Measurements from ENCODE around the gene ZFYVE27.

- TF ChIP-seq, protein P1, sequence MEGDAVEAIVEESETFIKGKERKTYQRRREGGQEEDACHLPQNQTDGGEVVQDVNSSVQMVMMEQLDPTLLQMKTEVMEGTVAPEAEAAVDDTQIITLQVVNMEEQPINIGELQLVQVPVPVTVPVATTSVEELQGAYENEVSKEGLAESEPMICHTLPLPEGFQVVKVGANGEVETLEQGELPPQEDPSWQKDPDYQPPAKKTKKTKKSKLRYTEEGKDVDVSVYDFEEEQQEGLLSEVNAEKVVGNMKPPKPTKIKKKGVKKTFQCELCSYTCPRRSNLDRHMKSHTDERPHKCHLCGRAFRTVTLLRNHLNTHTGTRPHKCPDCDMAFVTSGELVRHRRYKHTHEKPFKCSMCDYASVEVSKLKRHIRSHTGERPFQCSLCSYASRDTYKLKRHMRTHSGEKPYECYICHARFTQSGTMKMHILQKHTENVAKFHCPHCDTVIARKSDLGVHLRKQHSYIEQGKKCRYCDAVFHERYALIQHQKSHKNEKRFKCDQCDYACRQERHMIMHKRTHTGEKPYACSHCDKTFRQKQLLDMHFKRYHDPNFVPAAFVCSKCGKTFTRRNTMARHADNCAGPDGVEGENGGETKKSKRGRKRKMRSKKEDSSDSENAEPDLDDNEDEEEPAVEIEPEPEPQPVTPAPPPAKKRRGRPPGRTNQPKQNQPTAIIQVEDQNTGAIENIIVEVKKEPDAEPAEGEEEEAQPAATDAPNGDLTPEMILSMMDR (IDR thresholded peaks at IDR 0.05): no peak
- TF ChIP-seq POLR2A (IDR thresholded peaks at IDR 0.05): no peak
Observed at GRCh38 chr10:97779975-97780374, 43.0 kb downstream of the ZFYVE27 start.

All from body of pancreas (tissue), 4 donors.